GM21423 (cell line): ENCODE results near the gene UBE2D2.

Experiments
- ATAC-seq: cut with Tn5 transposase; IDR thresholded peaks from one replicate; pipeline ENCODE4 v1.9.1; 2021; ENCODE audit warnings: mild to moderate bottlenecking, moderate library complexity; ENCODE audit not compliant: unreplicated experiment

The UBE2D2 gene

GRCh38 chr5:139658928-139659667, 98.0 kb downstream of the UBE2D2 start:
- no peak for ATAC-seq

GRCh38 chr5:139659695-139660101, 98.6 kb downstream of the UBE2D2 start:
- ATAC-seq, result no peak

- ATAC-seq, result no peak
Measured at GRCh38 chr5:139660105-139660922, 99.2 kb downstream of the UBE2D2 start.

GRCh38 chr5:139660923-139661814, 100.0 kb downstream of the UBE2D2 start:
- peak; percentile 32 for ATAC-seq

- ATAC-seq, result no peak
Measured at GRCh38 chr5:139662617-139663016, 101.5 kb downstream of the UBE2D2 start.

- no peak for ATAC-seq
Measured at GRCh38 chr5:139663207-139664085, 102.3 kb downstream of the UBE2D2 start.

- ATAC-seq, result peak; percentile 39
Measured at GRCh38 chr5:139664086-139664693, 103.1 kb downstream of the UBE2D2 start.

- no peak for ATAC-seq
Measured at GRCh38 chr5:139664727-139665351, 103.7 kb downstream of the UBE2D2 start.

GRCh38 chr5:139665626-139666025, 104.5 kb downstream of the UBE2D2 start:
- no peak for ATAC-seq

GRCh38 chr5:139666551-139666950, 105.4 kb downstream of the UBE2D2 start:
- ATAC-seq, result no peak

GRCh38 chr5:139667001-139667729, 106.0 kb downstream of the UBE2D2 start:
- ATAC-seq, result no peak

GRCh38 chr5:139667730-139668063, 106.6 kb downstream of the UBE2D2 start:
- ATAC-seq, result no peak

GRCh38 chr5:139668064-139668880, 107.1 kb downstream of the UBE2D2 start:
- ATAC-seq, result no peak

- no peak for ATAC-seq
Measured at GRCh38 chr5:139668924-139669661, 108.0 kb downstream of the UBE2D2 start.

GRCh38 chr5:139669662-139670368, 108.7 kb downstream of the UBE2D2 start:
- no peak for ATAC-seq

GRCh38 chr5:139670369-139671095, 109.4 kb downstream of the UBE2D2 start:
- peak; percentile 47 for ATAC-seq
